Measurements from ENCODE around the gene DNAAF5. TPM values are rescaled to one million over a fixed set of nuclear protein-coding genes. Genes with fewer than 3 reads are reported as not detected.
"Not testable (repeated sequence)": the region's sequence is repeated elsewhere in the genome, so short reads cannot be mapped to it uniquely, and the experiment has no call there.

The DNAAF5 gene
- total RNA-seq, 2 experiments from 2014 or later: 26.8 to 29.5 TPM

DNA sequence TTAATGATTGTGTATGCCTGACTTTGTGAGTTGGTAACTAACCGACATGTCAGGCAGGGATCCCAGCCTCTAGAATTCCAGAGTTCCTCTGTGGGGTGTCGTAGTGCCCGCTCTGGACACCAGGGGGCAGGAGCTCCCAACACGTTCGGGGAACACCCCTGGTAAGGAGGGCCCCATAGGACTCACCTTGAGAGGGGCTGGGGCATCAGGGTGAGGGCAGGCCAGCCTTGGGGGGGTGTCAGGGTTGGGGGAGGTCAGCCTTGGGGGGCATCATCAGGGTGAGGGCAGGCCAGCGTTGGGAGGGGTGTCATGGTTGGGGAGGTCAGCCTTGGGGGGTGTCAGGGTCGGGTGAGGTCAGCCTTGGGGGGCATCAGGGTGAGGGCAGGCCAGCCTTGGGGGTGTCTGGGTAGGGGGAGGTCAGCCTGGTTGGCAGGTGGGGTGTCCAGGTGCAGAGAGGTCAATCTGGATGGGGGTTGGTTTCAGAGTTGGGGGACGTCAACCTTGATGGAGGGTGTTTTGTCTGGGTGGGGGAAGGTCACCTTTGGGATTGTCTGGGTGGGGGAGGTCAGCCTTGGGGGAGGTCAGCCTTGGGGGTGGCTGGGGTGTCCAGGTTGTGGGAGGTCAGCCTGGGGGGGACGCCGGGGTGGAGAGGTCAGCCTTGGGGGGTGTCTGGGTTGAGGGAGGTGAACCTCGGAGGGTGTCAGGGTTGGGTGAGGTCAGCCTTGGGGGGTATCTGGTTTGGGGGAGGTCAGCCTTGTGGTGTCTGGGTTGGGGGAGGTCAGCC is 60.2 kb downstream of the DNAAF5 start:
- no peaks in the 10 kb centered on the region for H3K27me3 Mint-ChIP-seq
- H3K4me3 Mint-ChIP-seq: no peak overlapping the region
- H3K27ac Mint-ChIP-seq: no peak overlapping the region
- CTCF ChIA-PET: interaction anchor here (0.6 to 10.4 kb wide), 14 partner anchors 12 to 466 kb away, joined by 3 to 100 read pairs (median 4); partner anchors contain the start of gene GET4
- H3K36me3 Mint-ChIP-seq: peaks cover 35% of the 10 kb centered on the region
- peak; percentile 80 for DNase-seq
- intact Hi-C loops (cut with micrococcal nuclease): loop anchor here (1.0 to 5.0 kb wide), 2 partner anchors 46 to 87 kb away; partner anchors contain the start of gene SUN1
- POLR2A ChIA-PET: no interaction called here
- no peaks in the 10 kb centered on the region for H3K4me1 Mint-ChIP-seq (ENCODE audit: low read depth)
- peaks cover 4% of the 10 kb centered on the region for H3K9me3 Mint-ChIP-seq

DNA sequence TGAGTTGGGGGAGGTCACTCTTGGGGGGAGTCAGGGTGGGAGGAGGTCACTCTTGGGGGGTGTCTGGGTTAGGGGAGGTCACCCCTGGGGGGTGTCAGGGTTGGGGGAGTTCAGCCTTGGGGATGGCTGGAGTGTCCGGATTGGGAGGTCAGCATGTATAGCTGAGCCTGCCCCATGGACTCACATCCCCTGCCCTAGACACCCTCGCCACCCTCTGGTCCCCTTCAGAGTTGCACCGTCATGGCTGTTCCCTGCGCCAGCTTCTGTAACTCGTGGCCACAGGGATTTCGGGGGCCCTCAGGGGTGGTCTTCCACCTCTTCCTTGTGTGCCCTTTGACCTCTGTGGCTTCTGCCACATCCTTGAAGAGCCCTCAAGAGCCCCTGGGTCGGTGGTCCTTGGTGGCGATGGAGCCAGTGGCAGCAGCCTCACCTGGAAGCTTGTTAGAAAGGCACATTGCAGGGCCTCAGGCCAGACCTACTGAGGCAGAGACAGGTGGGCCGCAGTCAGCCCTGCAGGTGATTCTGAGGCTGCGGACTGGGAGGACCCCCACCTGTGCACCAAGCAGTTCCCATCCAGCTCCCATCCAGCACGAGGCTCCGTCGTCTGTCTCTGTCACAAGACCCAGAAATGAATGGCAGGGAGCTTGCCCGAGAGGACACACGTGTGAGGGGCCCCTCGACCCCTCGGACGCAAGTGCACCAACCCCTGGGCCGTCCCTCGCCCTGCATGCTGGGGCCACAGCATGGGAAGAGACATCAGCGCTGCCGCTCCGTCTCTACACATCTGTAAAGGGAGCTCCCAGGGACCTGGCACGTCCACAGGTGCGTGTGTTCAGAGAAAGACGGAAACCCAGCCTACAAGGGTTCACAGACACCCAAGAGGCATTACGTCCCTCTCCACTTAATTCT is 61.1 kb downstream of the DNAAF5 start:
- Mint-ChIP-seq H3K27ac (no peak overlapping the region), H3K9me3 (peaks cover 4% of the 10 kb centered on the region), H3K36me3 (peaks cover 29% of the 10 kb centered on the region), H3K4me3 (no peak overlapping the region), H3K4me1 (ENCODE audit: low read depth) (no peaks in the 10 kb centered on the region), H3K27me3 (no peaks in the 10 kb centered on the region)
- CTCF ChIA-PET: interaction anchor here (0.6 to 10.4 kb wide), 8 partner anchors 22 to 466 kb away, joined by 3 to 100 read pairs (median 3); no protein-coding TSS in a partner anchor
- intact Hi-C loops (cut with micrococcal nuclease): loop anchor here (5.0 kb wide), 1 partner anchor 45 kb away; the partner anchor contains the start of gene SUN1
- POLR2A ChIA-PET: no interaction called here
- DNase-seq: no peak

DNA sequence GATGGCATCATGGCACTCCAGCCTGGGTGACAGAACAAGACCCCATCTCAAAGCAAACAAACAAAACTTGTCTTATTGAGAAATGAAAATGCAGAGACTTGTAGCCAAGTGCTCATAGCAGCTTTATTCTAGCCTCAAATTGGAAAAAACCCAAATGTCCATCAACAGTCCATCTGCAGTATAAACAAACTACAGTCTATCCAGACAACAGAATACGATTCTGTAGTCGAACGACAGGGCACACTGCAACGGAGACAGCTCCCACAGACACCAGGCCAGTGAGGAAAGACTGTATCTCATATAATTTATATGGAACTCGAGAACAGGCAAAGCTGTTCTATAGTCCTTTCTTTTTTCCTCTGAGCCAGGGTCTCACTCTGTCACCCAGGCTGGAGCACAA is 65.0 kb downstream of the DNAAF5 start:
- no peak for DNase-seq
- CTCF ChIA-PET: interaction anchor here (0.6 to 10.4 kb wide), 2 partner anchors 66 to 80 kb away, joined by 6 to 100 read pairs; no protein-coding TSS in a partner anchor
- H3K4me3 Mint-ChIP-seq: no peak overlapping the region

DNA sequence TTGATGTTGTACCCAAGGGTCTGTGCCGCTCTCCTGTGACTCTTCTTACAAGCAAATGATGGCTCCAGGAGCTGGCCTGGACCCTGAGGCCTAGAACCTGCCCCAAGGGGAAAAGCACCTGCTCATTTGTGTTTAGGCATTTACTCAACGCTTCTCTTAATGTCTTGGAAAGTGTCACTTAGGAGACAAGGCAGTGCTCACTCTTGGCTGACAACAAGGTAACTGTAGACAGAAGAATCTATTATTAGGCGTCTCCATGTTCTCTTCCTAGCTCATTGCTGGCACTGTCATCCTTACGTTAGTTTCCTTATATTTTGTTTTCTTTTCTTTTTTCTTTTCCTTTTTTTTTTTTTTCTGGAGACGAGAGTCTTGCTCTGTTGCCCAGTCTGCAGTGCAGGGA is 67.7 kb downstream of the DNAAF5 start:
- H3K27ac Mint-ChIP-seq: no peak overlapping the region
- CTCF ChIA-PET: no interaction called here
- peaks cover 2% of the 10 kb centered on the region for H3K9me3 Mint-ChIP-seq
- intact Hi-C loops (cut with micrococcal nuclease): no loop called here
- no peaks in the 10 kb centered on the region for H3K4me1 Mint-ChIP-seq (ENCODE audit: low read depth)
- POLR2A ChIA-PET: no interaction called here
- no peak for DNase-seq
- H3K36me3 Mint-ChIP-seq: peaks cover 3% of the 10 kb centered on the region
- H3K4me3 Mint-ChIP-seq: no peak overlapping the region
- no peaks in the 10 kb centered on the region for H3K27me3 Mint-ChIP-seq

More for the DNA sequence above, 65.0 kb downstream of the DNAAF5 start:
- no peaks in the 10 kb centered on the region for H3K4me1 Mint-ChIP-seq (ENCODE audit: low read depth)
- H3K27ac Mint-ChIP-seq: no peak overlapping the region
- H3K36me3 Mint-ChIP-seq: peaks cover 17% of the 10 kb centered on the region
- peaks cover 4% of the 10 kb centered on the region for H3K9me3 Mint-ChIP-seq
- intact Hi-C loops (cut with micrococcal nuclease): no loop called here
- no peaks in the 10 kb centered on the region for H3K27me3 Mint-ChIP-seq
- POLR2A ChIA-PET: no interaction called here

DNA sequence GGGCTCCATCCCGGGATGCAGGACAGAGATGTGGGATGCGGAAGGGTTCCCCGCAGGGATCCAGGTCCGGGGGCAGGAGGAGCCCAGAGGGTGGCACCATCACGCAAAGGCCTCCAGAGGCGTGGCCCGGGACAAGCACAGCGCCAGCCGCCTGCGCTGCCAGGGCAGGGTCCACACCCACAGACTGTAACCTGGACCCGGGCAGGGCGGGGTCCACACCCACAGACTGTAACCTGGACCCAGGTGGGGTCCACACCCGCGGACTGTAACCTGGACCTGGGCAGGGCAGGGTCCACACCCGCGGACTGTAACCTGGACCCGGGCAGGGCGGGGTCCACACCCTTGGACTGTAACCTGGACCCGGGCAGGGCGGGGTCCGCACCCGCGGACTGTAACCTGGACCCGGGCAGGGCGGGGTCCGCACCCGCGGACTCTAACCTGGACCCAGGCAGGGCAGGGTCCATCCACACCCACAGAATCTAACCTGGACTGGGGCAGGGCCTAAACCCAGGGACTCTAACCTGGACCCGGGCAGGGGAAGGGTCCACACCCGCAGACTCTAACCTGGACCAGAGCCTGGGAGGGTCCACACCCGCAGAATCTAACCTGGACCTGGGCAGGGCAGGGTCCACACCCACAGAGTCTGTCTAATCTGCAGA is 68.3 kb downstream of the DNAAF5 start:
- Mint-ChIP-seq H3K36me3 (no peaks in the 10 kb centered on the region), H3K9me3 (no peaks in the 10 kb centered on the region), H3K4me3 (no peak overlapping the region), H3K4me1 (ENCODE audit: low read depth) (no peaks in the 10 kb centered on the region), H3K27me3 (no peaks in the 10 kb centered on the region), H3K27ac (no peak overlapping the region)
- intact Hi-C loops (cut with micrococcal nuclease): no loop called here
- ChIA-PET POLR2A (no interaction called here), CTCF (no interaction called here)
- DNase-seq: no peak

DNA sequence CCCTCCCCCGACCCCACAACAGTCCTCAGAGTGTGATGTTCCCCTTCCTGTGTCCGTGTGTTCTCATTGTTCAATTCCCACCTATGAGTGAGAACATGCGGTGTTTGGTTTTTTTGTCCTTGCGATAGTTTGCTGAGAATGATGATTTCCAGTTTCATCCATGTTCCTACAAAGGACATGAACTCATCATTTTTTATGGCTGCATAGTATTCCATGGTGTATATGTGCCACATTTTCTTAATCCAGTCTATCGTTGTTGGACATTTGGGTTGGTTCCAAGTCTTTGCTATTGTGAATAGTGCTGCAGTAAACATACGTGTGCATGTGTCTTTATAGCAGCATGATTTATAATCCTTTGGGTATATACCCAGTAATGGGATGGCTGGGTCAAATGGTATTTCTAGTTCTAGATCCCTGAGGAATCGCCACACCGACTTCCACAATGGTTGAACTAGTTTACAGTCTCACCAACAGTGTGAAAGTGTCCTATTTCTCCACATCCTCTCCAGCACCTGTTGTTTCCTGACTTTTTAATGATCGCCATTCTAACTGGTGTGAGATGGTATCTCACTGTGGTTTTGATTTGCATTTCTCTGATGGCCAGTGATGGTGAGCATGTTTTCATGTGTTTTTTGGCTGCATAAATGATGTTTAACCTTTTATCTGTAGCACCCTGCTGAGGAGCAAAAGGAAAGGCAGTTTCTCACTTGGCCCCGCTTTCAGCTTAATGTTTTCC is 70.1 kb downstream of the DNAAF5 start:
- H3K36me3 Mint-ChIP-seq; H3K27ac Mint-ChIP-seq; DNase-seq; POLR2A ChIA-PET; H3K9me3 Mint-ChIP-seq; H3K4me3 Mint-ChIP-seq; CTCF ChIA-PET; H3K4me1 Mint-ChIP-seq (ENCODE audit: low read depth); H3K27me3 Mint-ChIP-seq; intact Hi-C loops (cut with micrococcal nuclease): not testable (repeated sequence)

DNA sequence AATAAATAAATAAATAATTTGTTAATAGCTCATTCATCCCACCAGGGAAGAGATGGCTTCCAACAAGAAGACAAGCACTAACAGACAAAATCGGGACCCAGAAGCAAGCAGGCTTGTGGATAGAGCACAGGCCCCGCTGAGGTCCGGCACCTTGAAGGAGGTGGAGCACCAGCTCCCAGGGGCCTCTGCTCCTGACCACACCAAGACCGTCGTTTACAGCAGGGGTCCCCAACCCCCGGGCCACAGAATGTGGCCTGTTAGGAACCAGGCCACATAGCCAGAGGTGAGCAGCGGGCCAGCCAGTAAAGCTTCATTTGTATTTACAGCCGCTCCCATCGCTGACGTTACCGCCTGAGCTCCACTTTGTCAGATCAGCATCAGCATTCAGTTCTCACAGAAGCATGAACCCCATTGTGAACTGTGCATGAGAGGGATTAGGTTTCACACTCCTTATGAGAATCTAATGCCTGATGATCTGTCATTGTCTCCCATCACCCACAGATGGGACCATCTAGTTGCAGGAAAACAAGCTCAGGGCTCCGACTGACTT is 72.5 kb downstream of the DNAAF5 start:
- intact Hi-C loops (cut with micrococcal nuclease): no loop called here
- Mint-ChIP-seq H3K27me3 (no peaks in the 10 kb centered on the region), H3K27ac (no peak overlapping the region), H3K4me1 (ENCODE audit: low read depth) (no peaks in the 10 kb centered on the region), H3K4me3 (no peak overlapping the region), H3K36me3 (no peaks in the 10 kb centered on the region), H3K9me3 (no peaks in the 10 kb centered on the region)
- DNase-seq: no peak
- ChIA-PET CTCF (interaction anchor here (1.2 kb wide), 1 partner anchor 13 kb away, joined by 6 read pairs; no protein-coding TSS in a partner anchor), POLR2A (no interaction called here)

DNA sequence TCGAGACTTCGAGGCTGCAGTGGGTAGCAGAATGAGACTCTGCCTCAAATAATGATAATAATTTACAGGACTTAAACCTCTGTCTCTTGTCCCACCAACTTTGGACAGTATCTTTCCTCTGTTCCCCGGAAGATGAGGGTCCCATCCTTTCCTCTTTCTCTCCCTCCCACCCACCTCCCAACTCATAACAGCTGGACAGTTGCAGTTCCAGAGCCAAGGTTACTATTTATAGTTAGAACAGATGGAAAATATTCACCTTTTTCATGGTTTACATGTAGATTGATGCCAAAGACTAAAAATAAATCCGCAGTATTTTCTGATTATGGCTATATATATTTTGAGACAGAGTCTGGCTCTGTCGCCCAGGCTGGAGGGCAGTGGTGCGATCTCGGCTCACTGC is 74.2 kb downstream of the DNAAF5 start:
- Mint-ChIP-seq H3K4me3 (no peak overlapping the region), H3K27me3 (no peaks in the 10 kb centered on the region), H3K36me3 (no peaks in the 10 kb centered on the region), H3K9me3 (no peaks in the 10 kb centered on the region), H3K4me1 (ENCODE audit: low read depth) (no peaks in the 10 kb centered on the region), H3K27ac (no peak overlapping the region)
- POLR2A ChIA-PET: no interaction called here
- intact Hi-C loops (cut with micrococcal nuclease): no loop called here
- no peak for DNase-seq
- CTCF ChIA-PET: no interaction called here

DNA sequence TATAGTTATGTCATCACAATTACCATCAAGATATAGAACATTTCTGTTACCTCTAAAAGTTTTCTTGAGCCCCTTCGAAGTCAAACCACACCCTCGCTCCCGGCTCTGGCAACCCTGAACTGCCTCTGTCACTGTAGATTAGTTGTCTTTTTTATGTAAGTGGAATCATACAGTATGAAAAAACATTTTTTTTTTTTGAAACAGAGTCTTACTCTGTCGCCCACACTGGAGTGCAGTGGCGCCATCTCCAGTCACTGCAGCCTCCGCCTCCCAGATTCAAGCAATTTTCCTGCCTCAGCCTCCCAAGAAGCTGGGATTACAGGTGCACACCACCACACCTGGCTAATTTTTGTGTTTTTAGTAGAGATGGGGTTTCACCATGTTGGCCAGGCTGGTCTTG is 74.9 kb downstream of the DNAAF5 start:
- H3K27me3 Mint-ChIP-seq; DNase-seq; POLR2A ChIA-PET; H3K27ac Mint-ChIP-seq; H3K4me1 Mint-ChIP-seq (ENCODE audit: low read depth); intact Hi-C loops (cut with micrococcal nuclease); H3K9me3 Mint-ChIP-seq; H3K36me3 Mint-ChIP-seq; CTCF ChIA-PET; H3K4me3 Mint-ChIP-seq: not testable (repeated sequence)

DNA sequence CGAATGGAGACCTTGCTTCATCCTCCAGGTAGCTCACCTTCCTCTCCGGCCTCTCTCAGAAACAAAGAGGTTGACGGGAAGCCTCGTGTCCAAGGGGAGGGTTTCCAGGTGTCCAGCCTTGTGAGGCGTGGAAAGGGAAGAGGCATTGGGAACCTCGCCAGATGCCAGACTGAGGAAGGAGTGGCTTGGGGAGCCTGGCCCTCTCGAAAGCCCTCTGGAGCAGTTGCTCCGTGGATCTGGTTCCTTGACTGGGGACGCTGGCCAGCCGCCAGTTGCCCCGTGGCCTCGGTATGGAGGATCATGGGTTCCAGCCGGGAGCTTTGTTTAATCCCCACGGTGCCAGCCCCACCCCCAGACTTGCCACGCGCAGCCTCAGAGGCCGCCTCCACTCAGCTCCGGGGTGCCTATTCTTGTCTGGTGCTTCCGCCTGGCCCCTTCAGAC is 75.5 kb downstream of the DNAAF5 start:
- ChIA-PET CTCF (no interaction called here), POLR2A (no interaction called here)
- Mint-ChIP-seq H3K27ac (no peak overlapping the region), H3K4me1 (ENCODE audit: low read depth) (no peaks in the 10 kb centered on the region), H3K27me3 (no peaks in the 10 kb centered on the region), H3K4me3 (no peak overlapping the region), H3K9me3 (no peaks in the 10 kb centered on the region), H3K36me3 (no peaks in the 10 kb centered on the region)
- intact Hi-C loops (cut with micrococcal nuclease): no loop called here
- DNase-seq: no peak

DNA sequence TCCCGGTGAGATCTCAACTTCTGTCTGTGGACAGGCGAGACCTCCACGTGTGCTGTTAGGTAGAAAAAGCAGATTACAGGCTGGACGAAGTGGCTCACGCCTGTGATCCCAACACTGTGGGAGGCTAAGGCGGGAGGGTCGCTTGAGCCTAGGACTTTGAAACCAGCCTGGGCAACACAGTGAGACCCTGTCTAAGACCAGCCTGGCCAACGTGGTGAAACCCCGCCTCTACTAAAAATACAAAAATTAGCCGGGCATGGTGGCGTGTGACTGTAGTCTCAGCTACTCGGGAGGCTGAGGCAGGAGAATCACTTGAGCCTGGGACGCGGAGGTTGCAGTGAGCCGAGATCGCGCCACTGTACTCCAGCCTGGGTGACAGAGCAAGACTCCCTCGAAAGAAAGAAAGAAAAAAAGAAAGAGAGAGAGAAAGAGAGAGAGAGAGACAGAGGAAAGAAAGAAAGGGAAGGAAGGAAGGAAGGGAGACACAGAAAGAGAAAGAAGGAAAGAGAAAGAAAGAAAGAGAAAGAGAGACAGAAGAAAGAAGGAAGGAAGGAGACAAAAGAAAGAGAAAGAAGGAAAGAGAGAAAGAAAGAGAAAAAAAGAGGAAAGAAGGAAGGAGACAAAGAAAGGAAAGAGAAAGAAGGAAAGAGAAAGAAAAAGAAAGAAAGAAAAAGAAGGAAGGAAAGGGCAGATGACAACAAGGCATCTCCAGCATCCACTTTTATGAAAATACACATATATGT is 76.2 kb downstream of the DNAAF5 start:
- H3K27me3 Mint-ChIP-seq: no peaks in the 10 kb centered on the region
- no peaks in the 10 kb centered on the region for H3K36me3 Mint-ChIP-seq
- ChIA-PET CTCF (no interaction called here), POLR2A (no interaction called here)
- H3K27ac Mint-ChIP-seq: no peak overlapping the region
- no peaks in the 10 kb centered on the region for H3K9me3 Mint-ChIP-seq
- no peak overlapping the region for H3K4me3 Mint-ChIP-seq
- intact Hi-C loops (cut with micrococcal nuclease): no loop called here
- DNase-seq: no peak
- H3K4me1 Mint-ChIP-seq (ENCODE audit: low read depth): no peaks in the 10 kb centered on the region

All from activated CD4-positive, alpha-beta memory T cell treated with anti-CD3 and anti-CD28 coated beads for 36 hours (primary cell).